ENCODE results near the gene NEAT1. TPM values are rescaled to one million over a fixed set of nuclear protein-coding genes. Genes with fewer than 3 reads are reported as not detected.
"Not testable (repeated sequence)": the region's sequence is repeated elsewhere in the genome, so short reads cannot be mapped to it uniquely, and the experiment has no call there.

The NEAT1 gene
- total RNA-seq, 1 donor from 2014 or later = 78.8 TPM

GRCh38 chr11:65452806-65453490 lies 30.4 kb downstream of the NEAT1 start:
- Mint-ChIP-seq H3K4me1 (ENCODE audit: low read depth) (peaks cover 9% of the 10 kb centered on the region), H3K27ac (no peak overlapping the region), H3K27me3 (peaks cover 5% of the 10 kb centered on the region), H3K36me3 (ENCODE audit: insufficient read depth) (peaks cover 2% of the 10 kb centered on the region), H3K9me3 (ENCODE audit: low read depth) (no peaks in the 10 kb centered on the region), H3K4me3 (ENCODE audit: low read depth) (no peak overlapping the region)
- DNase-seq (ENCODE audit: low spot score, unreplicated experiment) = no peak
- no peak for TF ChIP-seq CTCF (IDR thresholded peaks at IDR 0.05; ENCODE audit: unreplicated experiment)

GRCh38 chr11:65454311-65454695 lies 31.7 kb downstream of the NEAT1 start:
- no peak for TF ChIP-seq CTCF (IDR thresholded peaks at IDR 0.05; ENCODE audit: unreplicated experiment)
- no peak for DNase-seq (ENCODE audit: low spot score, unreplicated experiment)
- Mint-ChIP-seq H3K36me3 (ENCODE audit: insufficient read depth) (peaks cover 1% of the 10 kb centered on the region), H3K27ac (no peak overlapping the region), H3K4me1 (ENCODE audit: low read depth) (peaks cover 9% of the 10 kb centered on the region), H3K4me3 (ENCODE audit: low read depth) (no peak overlapping the region), H3K9me3 (ENCODE audit: low read depth) (no peaks in the 10 kb centered on the region), H3K27me3 (peaks cover 5% of the 10 kb centered on the region)

- DNase-seq (ENCODE audit: low spot score, unreplicated experiment) = peak; percentile 58
- H3K27me3 Mint-ChIP-seq = peaks cover 5% of the 10 kb centered on the region
- peak overlapping the region; percentile 80 for H3K27ac Mint-ChIP-seq
- H3K4me1 Mint-ChIP-seq (ENCODE audit: low read depth) = peaks cover 10% of the 10 kb centered on the region
- TF ChIP-seq CTCF (IDR thresholded peaks at IDR 0.05; ENCODE audit: unreplicated experiment) = no peak
- peak overlapping the region; percentile 77 for H3K4me3 Mint-ChIP-seq (ENCODE audit: low read depth)
- no peaks in the 10 kb centered on the region for H3K9me3 Mint-ChIP-seq (ENCODE audit: low read depth)
- no peaks in the 10 kb centered on the region for H3K36me3 Mint-ChIP-seq (ENCODE audit: insufficient read depth)
Observed at GRCh38 chr11:65454696-65455456, 32.3 kb downstream of the NEAT1 start.

GRCh38 chr11:65456418-65456817 lies 33.8 kb downstream of the NEAT1 start:
- no peaks in the 10 kb centered on the region for H3K36me3 Mint-ChIP-seq (ENCODE audit: insufficient read depth)
- peaks cover 5% of the 10 kb centered on the region for H3K27me3 Mint-ChIP-seq
- no peak for TF ChIP-seq CTCF (IDR thresholded peaks at IDR 0.05; ENCODE audit: unreplicated experiment)
- no peak for DNase-seq (ENCODE audit: low spot score, unreplicated experiment)
- no peaks in the 10 kb centered on the region for H3K9me3 Mint-ChIP-seq (ENCODE audit: low read depth)
- H3K27ac Mint-ChIP-seq = peak overlapping the region; percentile 27
- peaks cover 10% of the 10 kb centered on the region for H3K4me1 Mint-ChIP-seq (ENCODE audit: low read depth)
- peak overlapping the region; percentile 27 for H3K4me3 Mint-ChIP-seq (ENCODE audit: low read depth)

GRCh38 chr11:65459552-65459951 lies 37.0 kb downstream of the NEAT1 start:
- Mint-ChIP-seq H3K36me3 (ENCODE audit: insufficient read depth) (no peaks in the 10 kb centered on the region), H3K27ac (no peak overlapping the region), H3K27me3 (peaks cover 5% of the 10 kb centered on the region), H3K4me3 (ENCODE audit: low read depth) (no peak overlapping the region), H3K4me1 (ENCODE audit: low read depth) (peaks cover 8% of the 10 kb centered on the region), H3K9me3 (ENCODE audit: low read depth) (no peaks in the 10 kb centered on the region)
- no peak for TF ChIP-seq CTCF (IDR thresholded peaks at IDR 0.05; ENCODE audit: unreplicated experiment)
- DNase-seq (ENCODE audit: low spot score, unreplicated experiment) = no peak

GRCh38 chr11:65465471-65465870 lies 42.9 kb downstream of the NEAT1 start:
- not testable (repeated sequence) for H3K36me3 Mint-ChIP-seq (ENCODE audit: insufficient read depth); DNase-seq (ENCODE audit: low spot score, unreplicated experiment); H3K27ac Mint-ChIP-seq; H3K4me3 Mint-ChIP-seq (ENCODE audit: low read depth); H3K27me3 Mint-ChIP-seq; H3K4me1 Mint-ChIP-seq (ENCODE audit: low read depth); H3K9me3 Mint-ChIP-seq (ENCODE audit: low read depth)

- H3K27ac Mint-ChIP-seq; H3K27me3 Mint-ChIP-seq; H3K36me3 Mint-ChIP-seq (ENCODE audit: insufficient read depth); H3K9me3 Mint-ChIP-seq (ENCODE audit: low read depth); DNase-seq (ENCODE audit: low spot score, unreplicated experiment); H3K4me3 Mint-ChIP-seq (ENCODE audit: low read depth): not testable (repeated sequence)
- H3K4me1 Mint-ChIP-seq (ENCODE audit: low read depth) = peaks cover 14% of the 10 kb centered on the region
Observed at GRCh38 chr11:65467306-65467705, 44.7 kb downstream of the NEAT1 start.
